ENCODE data around the gene DDX39B.

The DDX39B gene

DNA sequence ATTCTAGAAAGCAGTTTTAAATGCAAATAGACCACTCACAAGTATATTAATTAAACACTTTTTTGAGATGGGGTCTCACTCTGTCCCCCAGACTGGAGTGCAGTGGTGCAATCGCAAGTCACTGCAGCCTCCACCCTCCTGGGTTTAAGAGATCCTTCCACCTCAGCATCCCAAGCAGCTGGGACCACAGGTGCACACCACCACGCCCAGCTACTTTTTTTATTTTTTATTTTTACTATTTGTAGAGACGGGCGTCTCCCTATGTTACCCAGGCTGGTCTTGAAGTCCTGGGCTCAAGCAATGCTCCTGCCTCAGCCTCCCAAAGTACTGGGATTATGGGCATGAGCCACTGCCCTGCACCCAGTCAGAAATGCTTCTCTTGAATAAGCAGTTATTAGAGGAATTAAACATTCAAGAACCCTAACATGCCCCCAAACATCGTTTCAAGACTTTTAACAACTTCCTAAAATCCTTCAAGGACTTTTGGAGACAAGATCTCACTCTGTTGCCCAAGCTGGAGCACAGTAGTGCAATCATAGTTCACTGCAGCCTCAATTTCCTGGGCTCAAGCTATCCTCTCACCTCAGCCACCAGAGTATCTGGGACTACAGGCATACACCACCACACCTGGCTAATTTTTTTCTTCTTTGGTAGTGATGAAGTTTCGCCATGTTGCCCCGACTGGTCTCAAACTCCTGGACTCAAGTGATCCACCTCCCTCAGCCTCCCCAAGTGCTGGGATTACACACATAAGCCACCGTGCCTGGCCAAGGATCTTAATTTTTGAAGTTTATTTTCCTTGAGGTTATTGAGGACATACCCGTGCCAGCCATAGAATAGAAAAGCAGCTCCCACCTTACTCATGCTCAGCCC is 9.8 kb downstream of the DDX39B start:
- DNase-seq (ENCODE audit: low spot score): no peak
- Histone ChIP-seq H3K27ac (no peak overlapping the region), H3K4me3 (no peak overlapping the region)
- TF ChIP-seq, protein P1, sequence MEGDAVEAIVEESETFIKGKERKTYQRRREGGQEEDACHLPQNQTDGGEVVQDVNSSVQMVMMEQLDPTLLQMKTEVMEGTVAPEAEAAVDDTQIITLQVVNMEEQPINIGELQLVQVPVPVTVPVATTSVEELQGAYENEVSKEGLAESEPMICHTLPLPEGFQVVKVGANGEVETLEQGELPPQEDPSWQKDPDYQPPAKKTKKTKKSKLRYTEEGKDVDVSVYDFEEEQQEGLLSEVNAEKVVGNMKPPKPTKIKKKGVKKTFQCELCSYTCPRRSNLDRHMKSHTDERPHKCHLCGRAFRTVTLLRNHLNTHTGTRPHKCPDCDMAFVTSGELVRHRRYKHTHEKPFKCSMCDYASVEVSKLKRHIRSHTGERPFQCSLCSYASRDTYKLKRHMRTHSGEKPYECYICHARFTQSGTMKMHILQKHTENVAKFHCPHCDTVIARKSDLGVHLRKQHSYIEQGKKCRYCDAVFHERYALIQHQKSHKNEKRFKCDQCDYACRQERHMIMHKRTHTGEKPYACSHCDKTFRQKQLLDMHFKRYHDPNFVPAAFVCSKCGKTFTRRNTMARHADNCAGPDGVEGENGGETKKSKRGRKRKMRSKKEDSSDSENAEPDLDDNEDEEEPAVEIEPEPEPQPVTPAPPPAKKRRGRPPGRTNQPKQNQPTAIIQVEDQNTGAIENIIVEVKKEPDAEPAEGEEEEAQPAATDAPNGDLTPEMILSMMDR (IDR thresholded peaks at IDR 0.05): no peak

DNA sequence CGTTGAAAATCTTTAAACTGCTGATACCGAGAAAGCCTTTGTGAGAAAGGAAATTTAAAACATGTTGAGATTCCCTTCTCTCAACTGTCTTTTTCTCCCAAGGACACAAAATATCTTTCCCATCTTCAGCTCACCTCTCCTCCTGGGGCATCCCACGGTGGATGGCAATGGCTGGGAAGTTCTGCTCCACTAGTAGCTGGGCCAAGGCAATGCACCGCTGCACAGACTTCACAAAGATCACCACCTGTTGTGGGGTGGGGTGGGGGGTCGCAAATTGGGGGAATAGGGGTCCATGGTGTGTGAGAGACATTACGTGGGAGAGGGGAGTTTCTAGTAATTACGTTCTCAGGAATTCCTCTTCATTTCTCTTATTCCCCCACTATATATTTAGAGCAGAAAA is 10.6 kb downstream of the DDX39B start:
- no peak for DNase-seq (ENCODE audit: low spot score)
- H3K4me3 ChIP-seq: no peak overlapping the region
- TF ChIP-seq, protein P1 (IDR thresholded peaks at IDR 0.05): no peak
- H3K27ac ChIP-seq: no peak overlapping the region

DNA sequence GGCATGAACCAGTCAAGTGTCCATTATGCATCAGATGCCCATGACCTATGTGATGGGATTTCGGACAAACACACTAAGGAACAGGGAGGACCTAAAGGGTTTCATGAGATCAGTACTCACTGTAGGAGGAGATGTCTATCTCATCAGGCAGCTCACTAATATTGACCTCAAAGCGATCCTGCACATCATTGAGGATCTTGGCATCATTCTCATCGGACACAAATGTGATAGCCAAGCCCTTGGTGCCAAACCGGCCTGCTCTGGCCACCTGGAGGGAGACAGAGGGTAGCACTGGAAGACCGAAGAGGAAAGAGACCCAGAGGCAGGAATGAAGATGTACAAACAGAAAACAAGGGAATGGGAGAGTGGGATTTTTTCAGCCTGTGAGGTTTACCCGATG is 11.1 kb downstream of the DDX39B start:
- Histone ChIP-seq H3K27ac (no peak overlapping the region), H3K4me3 (no peak overlapping the region)
- no peak for DNase-seq (ENCODE audit: low spot score)
- TF ChIP-seq, protein P1 (IDR thresholded peaks at IDR 0.05): no peak

DNA sequence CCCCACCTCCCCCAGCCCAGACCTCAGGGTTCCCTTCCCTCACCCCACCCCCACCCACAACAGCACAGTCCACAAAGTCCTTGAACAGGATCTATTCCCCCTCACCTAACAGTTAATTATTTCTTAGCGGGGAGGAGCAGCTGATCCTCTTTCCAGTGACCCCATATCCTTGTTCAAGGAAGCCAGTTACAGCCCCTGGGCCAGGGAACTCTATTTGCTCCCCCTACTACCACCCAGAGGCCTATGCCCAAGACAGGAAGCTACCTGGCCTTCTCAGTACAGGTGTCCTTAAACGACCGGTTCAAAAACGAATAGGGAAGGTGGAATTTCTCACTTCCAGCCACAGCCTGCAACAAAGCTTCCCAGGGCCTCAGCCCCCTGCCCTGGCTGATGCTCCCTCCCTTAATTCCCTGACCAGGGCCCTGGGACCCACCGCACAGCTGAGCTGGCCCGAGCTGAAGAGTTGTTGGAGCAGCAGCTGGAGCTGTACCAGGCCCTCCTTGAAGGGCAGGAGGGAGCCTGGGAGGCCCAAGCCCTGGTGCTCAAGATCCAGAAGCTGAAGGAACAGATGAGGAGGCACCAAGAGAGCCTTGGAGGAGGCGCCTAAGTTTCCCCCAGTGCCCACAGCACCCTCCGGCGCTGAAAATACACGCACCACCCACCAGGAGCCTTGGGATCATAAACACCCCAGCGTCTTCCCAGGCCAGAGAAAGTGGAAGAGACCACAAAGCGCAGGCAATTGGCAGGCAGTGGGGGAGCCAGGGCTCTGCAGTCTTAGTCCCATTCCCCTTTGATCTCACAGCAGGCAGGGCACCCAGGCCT is 12.3 kb downstream of the DDX39B start:
- no peak overlapping the region for H3K4me3 ChIP-seq
- TF ChIP-seq, protein P1 (IDR thresholded peaks at IDR 0.05): no peak
- no peak overlapping the region for H3K27ac ChIP-seq
- DNase-seq (ENCODE audit: low spot score): no peak

DNA sequence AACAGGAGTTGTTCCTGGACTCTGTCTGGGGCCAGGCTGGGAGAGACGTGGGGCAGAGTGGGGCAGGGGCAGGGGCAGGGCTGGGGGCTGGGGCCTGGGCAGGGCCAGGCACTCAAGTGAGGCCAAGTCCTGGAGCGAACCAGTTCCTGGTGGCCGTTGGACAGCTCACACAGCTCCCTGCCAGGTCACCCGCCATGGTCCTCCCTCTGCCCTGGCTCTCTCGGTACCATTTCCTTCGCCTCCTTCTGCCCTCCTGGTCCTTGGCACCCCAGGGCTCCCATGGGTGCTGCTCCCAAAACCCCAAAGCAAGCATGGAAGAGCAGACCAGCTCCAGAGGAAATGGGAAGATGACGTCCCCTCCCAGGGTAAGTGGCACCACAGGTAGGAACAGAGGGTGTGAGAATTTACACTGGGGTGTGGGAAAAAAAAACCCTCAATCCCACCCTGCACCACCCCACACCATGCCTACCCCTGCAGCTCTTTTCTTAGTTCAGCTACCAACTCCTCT is 12.9 kb downstream of the DDX39B start, which contains the start of gene MCCD1:
TSS of gene MCCD1 (plus strand) at position 142 of the 508 bp plus-strand sequence. CDS start at position 195, 53 bp downstream.
- Histone ChIP-seq H3K4me3 (no peak within 1 kb of the TSS), H3K27ac (no peak within 1 kb of the TSS)
- DNase-seq (ENCODE audit: low spot score): no peak
- TF ChIP-seq, protein P1 (IDR thresholded peaks at IDR 0.05): no peak

DNA sequence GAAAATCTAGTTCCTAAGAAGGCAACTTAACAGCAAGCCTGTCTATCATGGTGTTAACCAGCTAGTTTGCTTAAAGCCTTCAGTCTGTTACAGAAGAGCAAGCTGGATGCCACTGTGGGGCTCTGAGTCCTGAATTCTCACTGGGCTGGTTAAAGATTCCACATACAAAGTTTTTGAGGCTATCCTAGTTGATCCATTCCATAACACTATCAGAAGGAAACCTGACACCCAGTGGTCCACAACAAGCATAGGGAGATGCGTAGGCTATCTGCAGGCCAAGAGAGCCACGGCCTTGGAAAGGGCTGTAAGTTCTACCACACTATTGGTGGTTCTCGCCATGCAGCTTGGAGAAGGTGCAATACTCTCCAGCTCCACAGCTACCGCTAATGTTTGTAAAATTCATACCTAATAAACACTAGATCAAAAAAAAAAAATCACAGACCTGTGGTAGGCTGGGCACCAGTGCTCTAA is 13.5 kb downstream of the DDX39B start:
- DNase-seq (ENCODE audit: low spot score): no peak
- no peak overlapping the region for H3K27ac ChIP-seq
- TF ChIP-seq, protein P1 (IDR thresholded peaks at IDR 0.05): no peak
- no peak overlapping the region for H3K4me3 ChIP-seq
